ENCODE measurements around the gene FILIP1. TPM values are rescaled to one million over a fixed set of nuclear protein-coding genes. Genes with fewer than 3 reads are reported as not detected.

Gene FILIP1
- total RNA-seq, 6 experiments from 2014 or later: 0.09 to 0.24 (median 0.12) TPM

DNA sequence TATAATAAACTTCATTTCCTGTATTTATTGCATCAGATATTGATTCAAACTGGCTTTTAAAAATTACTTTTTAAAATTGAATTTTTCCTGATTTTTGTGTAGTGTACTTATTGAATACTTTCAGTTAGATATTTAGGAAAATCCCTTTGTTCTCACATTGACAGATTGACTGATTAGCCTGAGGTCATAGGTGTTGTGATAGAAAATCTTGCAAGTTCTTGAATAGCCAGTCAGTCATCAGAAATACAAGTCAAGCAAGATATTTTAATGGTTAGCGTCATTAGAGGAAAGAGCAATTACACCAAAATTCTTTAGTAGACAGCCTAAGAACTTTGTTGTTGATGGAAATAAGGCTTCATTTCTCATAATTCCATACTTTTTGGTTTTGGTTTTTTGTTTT, 205.6 kb downstream of the FILIP1 start:
- TF ChIP-seq, protein P1, sequence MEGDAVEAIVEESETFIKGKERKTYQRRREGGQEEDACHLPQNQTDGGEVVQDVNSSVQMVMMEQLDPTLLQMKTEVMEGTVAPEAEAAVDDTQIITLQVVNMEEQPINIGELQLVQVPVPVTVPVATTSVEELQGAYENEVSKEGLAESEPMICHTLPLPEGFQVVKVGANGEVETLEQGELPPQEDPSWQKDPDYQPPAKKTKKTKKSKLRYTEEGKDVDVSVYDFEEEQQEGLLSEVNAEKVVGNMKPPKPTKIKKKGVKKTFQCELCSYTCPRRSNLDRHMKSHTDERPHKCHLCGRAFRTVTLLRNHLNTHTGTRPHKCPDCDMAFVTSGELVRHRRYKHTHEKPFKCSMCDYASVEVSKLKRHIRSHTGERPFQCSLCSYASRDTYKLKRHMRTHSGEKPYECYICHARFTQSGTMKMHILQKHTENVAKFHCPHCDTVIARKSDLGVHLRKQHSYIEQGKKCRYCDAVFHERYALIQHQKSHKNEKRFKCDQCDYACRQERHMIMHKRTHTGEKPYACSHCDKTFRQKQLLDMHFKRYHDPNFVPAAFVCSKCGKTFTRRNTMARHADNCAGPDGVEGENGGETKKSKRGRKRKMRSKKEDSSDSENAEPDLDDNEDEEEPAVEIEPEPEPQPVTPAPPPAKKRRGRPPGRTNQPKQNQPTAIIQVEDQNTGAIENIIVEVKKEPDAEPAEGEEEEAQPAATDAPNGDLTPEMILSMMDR (IDR thresholded peaks at IDR 0.05): no peak
- no peaks in the 10 kb centered on the region; the same call in 1 of the 2 replicates for H3K36me3 Mint-ChIP-seq (ENCODE audit: low read depth)
- no peak for DNase-seq
- no peak overlapping the region for H3K27ac Mint-ChIP-seq
- no peaks in the 10 kb centered on the region for H3K27me3 Mint-ChIP-seq (ENCODE audit: insufficient read depth)
- H3K4me1 Mint-ChIP-seq (ENCODE audit: low read depth): no peaks in the 10 kb centered on the region; the same call in 1 of the 2 replicates
- H3K9me3 Mint-ChIP-seq: no peaks in the 10 kb centered on the region
- no peak overlapping the region for H3K4me3 Mint-ChIP-seq

DNA sequence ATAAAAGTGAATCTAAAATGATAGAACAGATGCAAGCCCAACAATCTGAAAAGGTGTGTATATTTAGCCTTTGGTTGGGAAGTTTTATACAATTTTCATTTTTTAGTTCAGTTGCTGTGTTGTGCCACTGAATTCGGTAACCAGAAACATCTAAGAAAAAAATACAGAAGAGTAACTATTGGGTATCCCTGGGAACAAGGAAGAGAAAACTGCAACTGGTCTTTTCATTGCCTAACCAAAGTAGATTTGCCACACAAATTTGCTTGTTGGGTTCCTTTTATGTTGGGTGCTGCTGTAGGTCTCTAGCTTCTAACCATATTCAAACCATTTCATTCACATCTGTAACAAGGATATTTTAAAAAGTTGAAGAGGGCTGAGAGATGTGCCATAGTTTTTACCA, 206.2 kb downstream of the FILIP1 start:
- TF ChIP-seq, protein P1 (IDR thresholded peaks at IDR 0.05): no peak
- DNase-seq: no peak
- no peak overlapping the region for H3K27ac Mint-ChIP-seq
- no peaks in the 10 kb centered on the region for H3K9me3 Mint-ChIP-seq
- peaks cover 4% of the 10 kb centered on the region for H3K4me1 Mint-ChIP-seq (ENCODE audit: low read depth)
- H3K36me3 Mint-ChIP-seq (ENCODE audit: low read depth): no peaks in the 10 kb centered on the region; the same call in 1 of the 2 replicates
- no peak overlapping the region for H3K4me3 Mint-ChIP-seq
- H3K27me3 Mint-ChIP-seq (ENCODE audit: insufficient read depth): no peaks in the 10 kb centered on the region

- Mint-ChIP-seq H3K36me3 (ENCODE audit: low read depth) (no peaks in the 10 kb centered on the region; the same call in 1 of the 2 replicates), H3K9me3 (no peaks in the 10 kb centered on the region), H3K4me1 (ENCODE audit: low read depth) (peaks cover 9% of the 10 kb centered on the region), H3K4me3 (no peak overlapping the region), H3K27me3 (ENCODE audit: insufficient read depth) (no peaks in the 10 kb centered on the region), H3K27ac (peak overlapping the region; percentile 10; the same call in 1 of the 2 replicates)
- TF ChIP-seq, protein P1 (IDR thresholded peaks at IDR 0.05): no peak
- DNase-seq: no peak
Observed at GRCh38 chr6:75286955-75287354, 206.6 kb downstream of the FILIP1 start.

- no peak overlapping the region for H3K4me3 Mint-ChIP-seq
Observed at GRCh38 chr6:75285283-75285639, 208.3 kb downstream of the FILIP1 start.

GRCh38 chr6:75284632-75285282, 208.8 kb downstream of the FILIP1 start, which contains the start of gene TMEM30A:
Gene TMEM30A (minus strand): TSS chr6:75284792. CDS start chr6:75284638, 154 bp downstream.
- peaks cover 26% of the 10 kb centered on the region for H3K4me1 Mint-ChIP-seq (ENCODE audit: low read depth)

More at GRCh38 chr6:75285283-75285639, 208.3 kb downstream of the FILIP1 start:
- Mint-ChIP-seq H3K36me3 (ENCODE audit: low read depth) (no peaks in the 10 kb centered on the region; the same call in 1 of the 2 replicates), H3K4me1 (ENCODE audit: low read depth) (peaks cover 21% of the 10 kb centered on the region), H3K9me3 (no peaks in the 10 kb centered on the region), H3K27ac (no peak overlapping the region), H3K27me3 (ENCODE audit: insufficient read depth) (no peaks in the 10 kb centered on the region)
- TF ChIP-seq, protein P1 (IDR thresholded peaks at IDR 0.05): no peak
- DNase-seq: no peak

More at GRCh38 chr6:75284632-75285282, 208.8 kb downstream of the FILIP1 start, which contains the start of gene TMEM30A:
- no peaks in the 10 kb centered on the region; the same call in 1 of the 2 replicates for H3K36me3 Mint-ChIP-seq (ENCODE audit: low read depth)
- no peak within 1 kb of the TSS for H3K27ac Mint-ChIP-seq
- no peaks in the 10 kb centered on the region for H3K9me3 Mint-ChIP-seq
- DNase-seq: peak; percentile 99
- no peak within 1 kb of the TSS for H3K4me3 Mint-ChIP-seq
- TF ChIP-seq, protein P1 (IDR thresholded peaks at IDR 0.05): peak; percentile 26; the same call in 1 of the 2 replicates
- H3K27me3 Mint-ChIP-seq (ENCODE audit: insufficient read depth): no peaks in the 10 kb centered on the region
